ENCODE results near the gene ATP2C2. TPM values are rescaled to one million over a fixed set of nuclear protein-coding genes. Genes with fewer than 3 reads are reported as not detected.

The ATP2C2 gene
- total RNA-seq, 1 donor from 2014 or later = 17.9 TPM

DNA sequence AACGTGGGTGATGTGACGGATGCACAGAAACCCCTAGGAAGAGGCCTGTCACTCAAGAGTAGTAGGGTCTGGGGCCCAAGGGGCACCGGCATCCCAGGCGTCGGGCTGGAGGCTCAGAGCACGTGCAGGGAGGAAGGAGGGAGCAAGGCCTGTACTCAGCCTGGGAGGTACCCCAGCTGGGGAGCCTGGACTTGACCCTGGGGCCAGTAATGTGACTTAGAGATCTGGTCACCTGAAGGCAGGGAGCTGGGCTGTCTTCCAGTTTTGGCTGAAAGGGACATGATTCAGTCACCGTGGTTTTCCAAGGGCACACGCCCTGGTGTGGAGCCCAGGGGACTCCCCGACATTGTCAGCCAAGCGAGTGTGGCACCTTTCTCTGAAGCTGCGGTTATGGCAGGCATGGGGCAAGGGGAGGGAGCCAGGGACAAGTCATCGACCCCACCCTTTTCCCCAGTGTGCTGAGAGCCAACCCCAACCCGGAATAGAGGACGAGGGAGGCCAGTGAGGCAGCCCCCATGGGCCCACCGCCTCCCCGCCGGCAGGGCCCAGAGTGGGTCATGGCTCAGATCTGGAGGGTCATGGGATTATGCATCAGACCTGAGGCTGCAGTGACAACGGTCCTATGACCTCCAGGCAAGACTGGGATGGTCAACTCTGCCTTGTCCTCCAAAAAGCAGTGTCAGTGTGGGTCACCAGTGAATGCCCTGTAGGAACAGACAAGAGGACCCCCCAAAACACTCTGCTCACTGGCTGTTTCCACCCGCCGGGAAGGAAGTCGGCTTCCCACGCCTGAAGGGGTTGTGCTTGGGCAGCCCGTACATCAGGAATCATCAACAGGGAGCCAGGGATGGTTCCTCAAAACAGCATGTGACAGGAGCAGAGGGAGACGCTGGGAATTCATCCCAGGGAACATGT is 94.2 kb downstream of the ATP2C2 start:
- Histone ChIP-seq H3K4me3 (ENCODE audit: low read depth, low read length) (no peak overlapping the region), H3K36me3 (ENCODE audit: control insufficient read depth, insufficient read depth, low read length) (peaks cover 1% of the 10 kb centered on the region), H3K27me3 (ENCODE audit: control insufficient read depth, insufficient read depth, low read length) (no peaks in the 10 kb centered on the region)
- TF ChIP-seq, protein P1, sequence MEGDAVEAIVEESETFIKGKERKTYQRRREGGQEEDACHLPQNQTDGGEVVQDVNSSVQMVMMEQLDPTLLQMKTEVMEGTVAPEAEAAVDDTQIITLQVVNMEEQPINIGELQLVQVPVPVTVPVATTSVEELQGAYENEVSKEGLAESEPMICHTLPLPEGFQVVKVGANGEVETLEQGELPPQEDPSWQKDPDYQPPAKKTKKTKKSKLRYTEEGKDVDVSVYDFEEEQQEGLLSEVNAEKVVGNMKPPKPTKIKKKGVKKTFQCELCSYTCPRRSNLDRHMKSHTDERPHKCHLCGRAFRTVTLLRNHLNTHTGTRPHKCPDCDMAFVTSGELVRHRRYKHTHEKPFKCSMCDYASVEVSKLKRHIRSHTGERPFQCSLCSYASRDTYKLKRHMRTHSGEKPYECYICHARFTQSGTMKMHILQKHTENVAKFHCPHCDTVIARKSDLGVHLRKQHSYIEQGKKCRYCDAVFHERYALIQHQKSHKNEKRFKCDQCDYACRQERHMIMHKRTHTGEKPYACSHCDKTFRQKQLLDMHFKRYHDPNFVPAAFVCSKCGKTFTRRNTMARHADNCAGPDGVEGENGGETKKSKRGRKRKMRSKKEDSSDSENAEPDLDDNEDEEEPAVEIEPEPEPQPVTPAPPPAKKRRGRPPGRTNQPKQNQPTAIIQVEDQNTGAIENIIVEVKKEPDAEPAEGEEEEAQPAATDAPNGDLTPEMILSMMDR (IDR thresholded peaks at IDR 0.05; ENCODE audit: insufficient read depth, low read length, poor library complexity, severe bottlenecking) = no peak
- no peak for DNase-seq (ENCODE audit: low read depth)

DNA sequence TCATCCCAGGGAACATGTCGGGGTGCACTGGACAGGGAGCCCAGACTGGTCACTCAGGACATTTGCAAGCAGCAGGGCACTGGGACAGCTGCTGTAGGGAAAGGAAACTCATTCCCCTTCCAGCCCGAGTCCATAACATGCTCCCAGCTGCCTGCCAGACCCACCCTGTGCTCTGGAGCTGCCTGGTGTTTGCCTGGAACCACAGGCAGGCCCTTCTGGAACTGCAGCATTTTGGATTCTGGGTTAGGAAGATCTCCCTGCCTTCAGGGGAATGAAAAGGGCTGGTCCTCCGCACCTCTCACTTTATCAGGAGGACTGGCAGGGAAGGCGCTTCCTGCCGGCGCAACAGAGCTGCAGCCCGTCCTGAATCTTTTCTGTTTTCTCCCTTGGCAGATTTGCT is 94.9 kb downstream of the ATP2C2 start:
- H3K36me3 ChIP-seq (ENCODE audit: control insufficient read depth, insufficient read depth, low read length) = peaks cover 1% of the 10 kb centered on the region

GRCh38 chr16:84464116-84464515 is 95.8 kb downstream of the ATP2C2 start:
- TF ChIP-seq, protein P1 (IDR thresholded peaks at IDR 0.05; ENCODE audit: insufficient read depth, low read length, poor library complexity, severe bottlenecking) = no peak
- Histone ChIP-seq H3K4me3 (ENCODE audit: low read depth, low read length) (no peak overlapping the region), H3K36me3 (ENCODE audit: control insufficient read depth, insufficient read depth, low read length) (peaks cover 1% of the 10 kb centered on the region), H3K27me3 (ENCODE audit: control insufficient read depth, insufficient read depth, low read length) (no peaks in the 10 kb centered on the region)
- no peak for DNase-seq (ENCODE audit: low read depth)

More for the DNA sequence above, 94.9 kb downstream of the ATP2C2 start:
- H3K27me3 ChIP-seq (ENCODE audit: control insufficient read depth, insufficient read depth, low read length) = no peaks in the 10 kb centered on the region
- H3K4me3 ChIP-seq (ENCODE audit: low read depth, low read length) = no peak overlapping the region
- no peak for DNase-seq (ENCODE audit: low read depth)
- TF ChIP-seq, protein P1 (IDR thresholded peaks at IDR 0.05; ENCODE audit: insufficient read depth, low read length, poor library complexity, severe bottlenecking) = no peak

DNA sequence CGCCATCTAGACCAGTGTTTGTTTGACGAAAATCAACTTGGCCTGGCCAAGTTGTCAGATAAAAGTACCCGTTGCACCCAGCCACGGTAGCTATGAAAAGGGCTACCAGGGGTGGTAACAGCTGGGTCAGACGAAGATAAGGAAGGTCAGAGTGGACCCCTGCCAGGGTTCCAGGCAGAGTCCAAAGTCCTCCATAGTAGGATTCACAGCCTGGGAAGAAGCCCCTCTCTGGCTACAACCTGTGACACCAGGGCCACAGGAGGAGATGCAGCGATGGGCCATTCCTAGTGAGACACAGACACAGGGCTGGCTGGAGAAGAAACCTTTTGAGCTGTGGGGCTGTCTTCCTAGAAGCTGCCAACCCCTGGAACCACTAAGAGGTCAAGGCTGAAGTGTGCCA is 96.8 kb downstream of the ATP2C2 start:
- DNase-seq (ENCODE audit: low read depth) = no peak
- TF ChIP-seq, protein P1 (IDR thresholded peaks at IDR 0.05; ENCODE audit: insufficient read depth, low read length, poor library complexity, severe bottlenecking) = no peak
- Histone ChIP-seq H3K36me3 (ENCODE audit: control insufficient read depth, insufficient read depth, low read length) (peaks cover 1% of the 10 kb centered on the region), H3K4me3 (ENCODE audit: low read depth, low read length) (no peak overlapping the region), H3K27me3 (ENCODE audit: control insufficient read depth, insufficient read depth, low read length) (no peaks in the 10 kb centered on the region)

GRCh38 chr16:84466692-84467091 is 98.4 kb downstream of the ATP2C2 start:
- no peak for DNase-seq (ENCODE audit: low read depth)
- TF ChIP-seq, protein P1 (IDR thresholded peaks at IDR 0.05; ENCODE audit: insufficient read depth, low read length, poor library complexity, severe bottlenecking) = no peak
- Histone ChIP-seq H3K27me3 (ENCODE audit: control insufficient read depth, insufficient read depth, low read length) (no peaks in the 10 kb centered on the region), H3K4me3 (ENCODE audit: low read depth, low read length) (no peak overlapping the region), H3K36me3 (ENCODE audit: control insufficient read depth, insufficient read depth, low read length) (peaks cover 3% of the 10 kb centered on the region)

Measured in kidney epithelial cell (primary cell).